Measurements from ENCODE around the gene IRF3. TPM values are rescaled to one million over a fixed set of nuclear protein-coding genes. Genes with fewer than 3 reads are reported as not detected.

Gene IRF3
- 57.1 TPM for polyA plus RNA-seq (2012; ENCODE audit: insufficient read depth, insufficient read length, low read depth)

GRCh38 chr19:49665351-49666119 is at the start of gene IRF3, which contains the start of gene BCL2L12:
Gene IRF3 (minus strand): TSS chr19:49665857. CDS start chr19:49664838, 1,019 bp downstream.
Gene BCL2L12 (plus strand): TSS chr19:49665933. CDS start chr19:49666693, 760 bp downstream.
- Histone ChIP-seq H3K4me3 (ENCODE audit: low read depth, low read length) (peak within 1 kb of the TSS; percentile 87), H3K9me3 (no peaks in the 10 kb centered on the region), H3K27me3 (no peaks in the 10 kb centered on the region), H3K36me3 (peaks cover 9% of the 10 kb centered on the region; the same call in 1 of the 2 replicates), H3K4me1 (peaks cover 3% of the 10 kb centered on the region; the same call in 1 of the 2 replicates)
- no peak for TF ChIP-seq CTCF (IDR thresholded peaks at IDR 0.05; ENCODE audit: low read depth, low read length)
- DNase-seq: peak; percentile 98

GRCh38 chr19:49713236-49713845 is 47.7 kb upstream of the IRF3 start:
- DNase-seq: no peak
- Histone ChIP-seq H3K4me3 (ENCODE audit: low read depth, low read length) (no peak overlapping the region), H3K4me1 (no peaks in the 10 kb centered on the region), H3K9me3 (no peaks in the 10 kb centered on the region), H3K27me3 (no peaks in the 10 kb centered on the region), H3K36me3 (no peaks in the 10 kb centered on the region)
- TF ChIP-seq CTCF (IDR thresholded peaks at IDR 0.05; ENCODE audit: low read depth, low read length): no peak

- DNase-seq: peak; percentile 95
- no peak for TF ChIP-seq CTCF (IDR thresholded peaks at IDR 0.05; ENCODE audit: low read depth, low read length)
- no peaks in the 10 kb centered on the region for H3K36me3 ChIP-seq
- H3K27me3 ChIP-seq: no peaks in the 10 kb centered on the region
- no peaks in the 10 kb centered on the region for H3K9me3 ChIP-seq
- no peaks in the 10 kb centered on the region for H3K4me1 ChIP-seq
- H3K4me3 ChIP-seq (ENCODE audit: low read depth, low read length): peak overlapping the region; percentile 59
Measured at GRCh38 chr19:49712397-49712859, 46.8 kb upstream of the IRF3 start.

GRCh38 chr19:49710372-49710951 is 44.8 kb upstream of the IRF3 start:
- H3K27me3 ChIP-seq: no peaks in the 10 kb centered on the region
- no peak for DNase-seq
- H3K4me3 ChIP-seq (ENCODE audit: low read depth, low read length): no peak overlapping the region
- no peak for TF ChIP-seq CTCF (IDR thresholded peaks at IDR 0.05; ENCODE audit: low read depth, low read length)
- H3K9me3 ChIP-seq: no peaks in the 10 kb centered on the region
- H3K4me1 ChIP-seq: no peaks in the 10 kb centered on the region
- H3K36me3 ChIP-seq: no peaks in the 10 kb centered on the region

- no peaks in the 10 kb centered on the region for H3K4me1 ChIP-seq
- H3K36me3 ChIP-seq: no peaks in the 10 kb centered on the region
- no peak for TF ChIP-seq CTCF (IDR thresholded peaks at IDR 0.05; ENCODE audit: low read depth, low read length)
- no peaks in the 10 kb centered on the region for H3K27me3 ChIP-seq
- H3K4me3 ChIP-seq (ENCODE audit: low read depth, low read length): no peak overlapping the region
- H3K9me3 ChIP-seq: no peaks in the 10 kb centered on the region
- DNase-seq: no peak
Measured at GRCh38 chr19:49705919-49706318, 40.3 kb upstream of the IRF3 start.

Data from BE2C (cell line).